Measurements from ENCODE around the gene CAD.

CAD gene

DNA sequence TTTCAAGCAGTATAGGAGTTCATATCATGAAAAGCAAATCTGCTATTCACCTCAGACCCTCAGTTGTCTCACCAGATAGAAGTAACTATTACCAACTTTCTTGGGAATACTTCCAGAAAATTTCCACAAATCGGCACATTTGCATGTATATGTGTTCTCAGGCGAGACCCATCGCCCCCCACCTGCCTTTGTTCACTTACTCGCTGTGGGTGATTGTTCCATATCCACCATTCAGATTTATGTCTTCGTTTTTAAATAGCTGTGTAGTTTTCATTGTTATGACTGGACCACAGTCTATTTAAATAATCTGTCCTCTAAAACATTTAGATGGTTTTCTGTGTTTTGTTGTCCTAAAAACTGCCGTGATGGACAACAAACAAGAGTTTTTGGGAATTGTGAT lies 68.3 kb downstream of the CAD start:
- Histone ChIP-seq H3K4me1 (ENCODE audit: control insufficient read depth, insufficient read depth, low read length) (peaks cover 31% of the 10 kb centered on the region), H3K4me3 (ENCODE audit: low read depth, low read length) (no peak overlapping the region)

DNA sequence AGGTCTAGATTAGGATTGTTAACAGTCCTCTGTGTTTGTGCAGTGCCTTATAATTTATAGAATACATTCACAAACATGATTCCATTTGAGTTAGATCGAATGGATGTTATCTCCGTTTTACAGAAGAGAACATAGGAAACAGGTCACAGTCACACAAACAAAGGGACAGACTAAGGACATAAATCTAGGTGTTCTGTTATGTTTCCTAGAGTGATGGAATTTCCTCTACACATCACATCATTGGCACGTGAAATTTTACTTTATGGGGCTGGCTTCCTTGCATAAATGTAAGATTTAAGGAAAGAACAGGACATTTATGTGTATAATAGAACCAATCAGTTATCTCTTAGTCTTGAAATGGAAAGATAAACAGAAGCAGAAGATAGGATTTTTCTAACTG lies 71.4 kb downstream of the CAD start:
- Histone ChIP-seq H3K27ac (ENCODE audit: low read depth, low read length) (no peak overlapping the region), H3K9ac (ENCODE audit: low read depth, low read length) (no peak overlapping the region), H3K27me3 (ENCODE audit: control insufficient read depth, insufficient read depth, low read length) (no peaks in the 10 kb centered on the region), H3K4me1 (ENCODE audit: control insufficient read depth, insufficient read depth, low read length) (peaks cover 14% of the 10 kb centered on the region), H3K9me3 (ENCODE audit: control insufficient read depth, insufficient read depth, low read length) (no peaks in the 10 kb centered on the region), H3K4me3 (ENCODE audit: low read depth, low read length) (no peak overlapping the region), H3K36me3 (ENCODE audit: control insufficient read depth, insufficient read depth, low read length) (no peaks in the 10 kb centered on the region)

More for the DNA sequence above, 68.3 kb downstream of the CAD start:
- Histone ChIP-seq H3K9ac (ENCODE audit: low read depth, low read length) (no peak overlapping the region), H3K36me3 (ENCODE audit: control insufficient read depth, insufficient read depth, low read length) (no peaks in the 10 kb centered on the region), H3K27ac (ENCODE audit: low read depth, low read length) (no peak overlapping the region), H3K27me3 (ENCODE audit: control insufficient read depth, insufficient read depth, low read length) (peaks cover 9% of the 10 kb centered on the region; the same call in 1 of the 2 replicates), H3K9me3 (ENCODE audit: control insufficient read depth, insufficient read depth, low read length) (no peaks in the 10 kb centered on the region)

DNA sequence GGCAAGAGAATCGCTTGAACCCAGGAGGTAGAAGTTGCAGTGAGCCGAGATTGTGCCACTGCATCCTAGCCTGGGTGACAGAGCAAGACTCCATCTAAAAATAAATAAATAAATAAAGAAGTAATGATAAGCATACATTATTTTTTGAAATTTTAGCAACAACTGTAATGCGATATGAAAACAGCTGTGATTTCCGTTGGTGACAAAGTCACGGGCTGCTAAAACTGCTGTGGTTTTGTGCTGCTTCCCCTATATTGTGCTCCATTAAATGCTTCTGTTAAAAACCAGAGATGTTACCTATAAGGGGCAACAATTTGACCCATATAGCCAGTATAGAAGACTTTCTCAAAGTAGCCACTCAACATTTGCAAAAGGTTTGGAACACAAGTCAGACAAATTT lies 73.4 kb downstream of the CAD start:
- Histone ChIP-seq H3K4me3 (ENCODE audit: low read depth, low read length) (no peak overlapping the region), H3K9me3 (ENCODE audit: control insufficient read depth, insufficient read depth, low read length) (no peaks in the 10 kb centered on the region), H3K27me3 (ENCODE audit: control insufficient read depth, insufficient read depth, low read length) (no peaks in the 10 kb centered on the region), H3K4me1 (ENCODE audit: control insufficient read depth, insufficient read depth, low read length) (peaks cover 14% of the 10 kb centered on the region), H3K36me3 (ENCODE audit: control insufficient read depth, insufficient read depth, low read length) (no peaks in the 10 kb centered on the region), H3K27ac (ENCODE audit: low read depth, low read length) (no peak overlapping the region), H3K9ac (ENCODE audit: low read depth, low read length) (no peak overlapping the region)

DNA sequence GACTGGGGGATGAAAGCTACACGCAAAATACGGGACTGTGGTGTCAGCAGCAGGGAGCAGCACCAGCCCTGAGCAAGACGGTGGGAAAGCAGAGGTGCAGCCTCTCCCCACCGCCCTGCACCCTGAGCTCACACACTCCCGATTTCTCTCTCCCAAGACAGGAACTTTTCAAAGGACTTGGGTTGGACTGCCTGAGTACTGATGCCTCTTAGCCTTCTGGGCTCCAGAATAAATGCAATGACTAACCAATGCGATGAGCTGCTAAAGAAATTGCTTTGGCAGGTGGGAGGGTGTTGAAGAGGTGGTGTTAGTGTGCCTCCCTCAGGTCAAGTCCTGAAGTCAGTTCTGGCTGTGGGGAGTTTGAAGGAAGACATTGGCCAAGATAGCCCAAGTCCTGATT lies 74.7 kb downstream of the CAD start:
- Histone ChIP-seq H3K4me3 (ENCODE audit: low read depth, low read length) (no peak overlapping the region), H3K9ac (ENCODE audit: low read depth, low read length) (no peak overlapping the region), H3K9me3 (ENCODE audit: control insufficient read depth, insufficient read depth, low read length) (no peaks in the 10 kb centered on the region), H3K27ac (ENCODE audit: low read depth, low read length) (no peak overlapping the region), H3K27me3 (ENCODE audit: control insufficient read depth, insufficient read depth, low read length) (no peaks in the 10 kb centered on the region), H3K4me1 (ENCODE audit: control insufficient read depth, insufficient read depth, low read length) (peaks cover 9% of the 10 kb centered on the region), H3K36me3 (ENCODE audit: control insufficient read depth, insufficient read depth, low read length) (no peaks in the 10 kb centered on the region)

Measured in HUES48 (cell line).